Glutamatergic neuron (in vitro differentiated cells): Measurements from ENCODE around the gene OR9A2. TPM values are rescaled to one million over a fixed set of nuclear protein-coding genes. Genes with fewer than 3 reads are reported as not detected.

Source experiments
- DNase-seq: peaks from one replicate; pipeline ENCODE4 v3.0.0; 2022
- H3K27ac Mint-ChIP-seq: one replicate; pipeline ENCODE4 v1.8.0; 2020; ENCODE audit warnings: mild to moderate bottlenecking, mixed read lengths, inconsistent platforms; ENCODE audit not compliant: unreplicated experiment
- H3K27me3 Mint-ChIP-seq: one replicate; pipeline ENCODE4 v1.8.0; 2020; ENCODE audit warnings: mild to moderate bottlenecking, moderate library complexity, mixed read lengths, inconsistent platforms; ENCODE audit not compliant: unreplicated experiment
- H3K36me3 Mint-ChIP-seq: one replicate; pipeline ENCODE4 v1.8.0; 2020; ENCODE audit warnings: mild to moderate bottlenecking, mixed read lengths, inconsistent platforms; ENCODE audit not compliant: unreplicated experiment
- H3K4me1 Mint-ChIP-seq: one replicate; pipeline ENCODE4 v1.8.0; 2020; ENCODE audit warnings: mild to moderate bottlenecking, low read depth, mixed read lengths, inconsistent platforms; ENCODE audit not compliant: unreplicated experiment
- H3K4me3 Mint-ChIP-seq: one replicate; pipeline ENCODE4 v1.8.0; 2020; ENCODE audit warnings: mild to moderate bottlenecking, mixed read lengths, inconsistent platforms; ENCODE audit not compliant: unreplicated experiment
- H3K9me3 Mint-ChIP-seq: one replicate; pipeline ENCODE4 v1.8.0; 2020; ENCODE audit warnings: mild to moderate bottlenecking, moderate library complexity, mixed read lengths, inconsistent platforms; ENCODE audit not compliant: unreplicated experiment
- CTCF ChIP-seq: fragments of 200-600 bp; sonication (generic); IDR thresholded peaks from one replicate; pipeline ENCODE4 v1.5.0; 2021; ENCODE audit not compliant: partially characterized antibody, unreplicated experiment
- total RNA-seq: library from RNA; stranded (reverse); fragmentation: NEBNext Ultra II Directional; extraction: Animal tissue kit (Norgen Biotek cat#: 25700); gene quantifications from one replicate; pipeline ENCODE4 v1.2.1, GENCODE V29; 2021; ENCODE audit not compliant: unreplicated experiment

OR9A2 gene
- total RNA-seq, 1 donor from 2014 or later: not detected

GRCh38 chr7:143027683-143028082 lies 751 bp upstream of the OR9A2 start:
- H3K4me3 Mint-ChIP-seq: no peak overlapping the region
- no peaks in the 10 kb centered on the region for H3K9me3 Mint-ChIP-seq
- H3K27me3 Mint-ChIP-seq: no peaks in the 10 kb centered on the region
- H3K4me1 Mint-ChIP-seq: no peaks in the 10 kb centered on the region
- no peak overlapping the region for H3K27ac Mint-ChIP-seq
- no peak for DNase-seq
- H3K36me3 Mint-ChIP-seq: no peaks in the 10 kb centered on the region
- TF ChIP-seq CTCF: no peak

- H3K27ac Mint-ChIP-seq: no peak overlapping the region
- H3K27me3 Mint-ChIP-seq: no peaks in the 10 kb centered on the region
- no peak for TF ChIP-seq CTCF
- no peaks in the 10 kb centered on the region for H3K4me1 Mint-ChIP-seq
- no peak for DNase-seq
- H3K36me3 Mint-ChIP-seq: no peaks in the 10 kb centered on the region
- no peak overlapping the region for H3K4me3 Mint-ChIP-seq
- H3K9me3 Mint-ChIP-seq: no peaks in the 10 kb centered on the region
Observed at GRCh38 chr7:143025371-143025770, 1.6 kb downstream of the OR9A2 start.

- no peaks in the 10 kb centered on the region for H3K36me3 Mint-ChIP-seq
- no peak overlapping the region for H3K4me3 Mint-ChIP-seq
- H3K27ac Mint-ChIP-seq: no peak overlapping the region
- H3K4me1 Mint-ChIP-seq: no peaks in the 10 kb centered on the region
- DNase-seq: no peak
- no peak for TF ChIP-seq CTCF
- H3K27me3 Mint-ChIP-seq: no peaks in the 10 kb centered on the region
- no peaks in the 10 kb centered on the region for H3K9me3 Mint-ChIP-seq
Observed at GRCh38 chr7:143023047-143023446, 3.9 kb downstream of the OR9A2 start.

- no peak overlapping the region for H3K4me3 Mint-ChIP-seq
- no peak overlapping the region for H3K27ac Mint-ChIP-seq
- no peaks in the 10 kb centered on the region for H3K4me1 Mint-ChIP-seq
Observed at GRCh38 chr7:143018931-143019330, 8.0 kb downstream of the OR9A2 start.

GRCh38 chr7:143016996-143017395 lies 9.9 kb downstream of the OR9A2 start:
- Mint-ChIP-seq H3K27ac (no peak overlapping the region), H3K27me3 (no peaks in the 10 kb centered on the region)

More at GRCh38 chr7:143018931-143019330, 8.0 kb downstream of the OR9A2 start:
- TF ChIP-seq CTCF: no peak
- no peaks in the 10 kb centered on the region for H3K36me3 Mint-ChIP-seq
- no peaks in the 10 kb centered on the region for H3K9me3 Mint-ChIP-seq
- no peak for DNase-seq
- no peaks in the 10 kb centered on the region for H3K27me3 Mint-ChIP-seq

More at GRCh38 chr7:143016996-143017395, 9.9 kb downstream of the OR9A2 start:
- Mint-ChIP-seq H3K36me3 (no peaks in the 10 kb centered on the region), H3K9me3 (no peaks in the 10 kb centered on the region), H3K4me3 (no peak overlapping the region), H3K4me1 (no peaks in the 10 kb centered on the region)
- TF ChIP-seq CTCF: no peak
- DNase-seq: no peak
